T-helper 2 cell treated with Interferon-gamma antibody and Interleukin-4, amounts not matched to agents 5 μg/mL and 100 μg/mL, for 36 hours (primary cell): ENCODE measurements around the gene IZUMO1R.
"Not testable (repeated sequence)": the region's sequence is repeated elsewhere in the genome, so short reads cannot be mapped to it uniquely, and the experiment has no call there.

Source experiments
- DNase-seq: peaks from one replicate; pipeline ENCODE4 v3.0.0; 2021; ENCODE audit warnings: low spot score
- H3K27ac Mint-ChIP-seq: one replicate; pipeline ENCODE4 v1.8.0; 2021; ENCODE audit warnings: mild to moderate bottlenecking, mixed read lengths
- H3K27me3 Mint-ChIP-seq: one replicate; pipeline ENCODE4 v1.8.0; 2021; ENCODE audit warnings: low read depth, mixed read lengths
- H3K36me3 Mint-ChIP-seq: one replicate; pipeline ENCODE4 v1.8.0; 2021; ENCODE audit warnings: low read depth, mixed read lengths
- H3K4me1 Mint-ChIP-seq: one replicate; pipeline ENCODE4 v1.8.0; 2021; ENCODE audit warnings: low read depth, mixed read lengths
- H3K4me3 Mint-ChIP-seq: one replicate; pipeline ENCODE4 v1.8.0; 2022; ENCODE audit warnings: mild to moderate bottlenecking, moderate library complexity, mixed read lengths
- H3K9me3 Mint-ChIP-seq: one replicate; pipeline ENCODE4 v1.8.0; 2021; ENCODE audit warnings: mixed read lengths

Gene IZUMO1R

GRCh38 chr11:94303966-94304958, at the start of gene IZUMO1R:
TSS of gene IZUMO1R (plus strand) at chr11:94304580. CDS start at chr11:94305637, 1,057 bp downstream.
- Mint-ChIP-seq H3K4me1 (no peaks in the 10 kb centered on the region), H3K4me3 (no peak within 1 kb of the TSS), H3K27me3 (peaks cover 3% of the 10 kb centered on the region), H3K27ac (no peak within 1 kb of the TSS), H3K9me3 (no peaks in the 10 kb centered on the region), H3K36me3 (no peaks in the 10 kb centered on the region)
- DNase-seq: no peak

GRCh38 chr11:94271885-94272372, 32.5 kb upstream of the IZUMO1R start:
- DNase-seq: no peak
- H3K4me3 Mint-ChIP-seq: no peak overlapping the region
- H3K27ac Mint-ChIP-seq: no peak overlapping the region

DNA sequence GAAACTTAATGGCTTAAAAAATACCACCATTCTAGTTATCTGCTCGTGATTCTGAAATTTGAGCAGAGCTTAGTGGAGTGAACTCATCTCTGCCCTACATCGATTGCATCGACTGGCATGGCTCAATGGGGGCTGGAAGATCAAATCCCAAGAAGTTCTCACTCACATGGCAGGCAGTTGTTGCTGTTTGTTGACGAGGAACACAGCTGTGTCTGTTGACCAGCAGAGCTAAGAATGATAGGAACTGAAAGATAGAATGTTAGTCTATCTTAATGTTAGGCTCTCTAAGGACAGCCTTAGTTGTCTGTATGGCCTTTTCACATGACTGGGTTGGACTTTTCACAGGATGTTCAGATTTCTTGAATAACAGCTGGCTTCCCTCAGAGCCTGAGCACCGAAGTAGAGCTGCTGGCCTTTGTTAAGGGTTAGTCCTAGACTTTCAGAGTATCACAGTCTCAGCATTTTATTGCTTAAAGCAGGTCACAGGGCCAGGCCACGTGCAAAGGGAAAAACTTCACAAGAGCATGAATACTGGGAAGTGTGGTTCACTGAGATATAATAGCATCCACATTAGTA, 31.6 kb upstream of the IZUMO1R start:
- Mint-ChIP-seq H3K36me3 (no peaks in the 10 kb centered on the region), H3K9me3 (peaks cover 1% of the 10 kb centered on the region), H3K4me3 (no peak overlapping the region), H3K4me1 (no peaks in the 10 kb centered on the region), H3K27me3 (no peaks in the 10 kb centered on the region), H3K27ac (no peak overlapping the region)
- no peak for DNase-seq

More at GRCh38 chr11:94271885-94272372, 32.5 kb upstream of the IZUMO1R start:
- no peaks in the 10 kb centered on the region for H3K4me1 Mint-ChIP-seq
- H3K27me3 Mint-ChIP-seq: no peaks in the 10 kb centered on the region
- H3K9me3 Mint-ChIP-seq: peaks cover 7% of the 10 kb centered on the region
- no peaks in the 10 kb centered on the region for H3K36me3 Mint-ChIP-seq

DNA sequence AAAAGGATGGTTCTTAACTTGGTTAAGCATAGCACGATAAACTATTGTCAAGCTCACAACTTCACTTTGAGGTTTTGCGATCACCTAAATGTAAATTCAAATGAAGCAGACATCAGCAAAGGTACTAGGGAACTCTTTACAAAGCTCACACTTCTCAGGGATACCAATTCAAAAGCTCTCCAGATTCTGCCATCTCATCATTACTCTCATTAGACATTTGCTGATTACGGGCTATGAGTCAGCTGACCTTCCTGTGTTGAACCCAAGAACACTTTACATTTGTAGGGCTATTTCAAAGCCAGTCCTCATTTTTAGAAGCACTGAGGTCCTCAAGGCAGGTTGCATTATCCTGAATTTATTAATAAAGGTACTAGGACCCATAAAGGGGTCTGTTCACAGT, 28.4 kb upstream of the IZUMO1R start:
- Mint-ChIP-seq H3K36me3 (no peaks in the 10 kb centered on the region), H3K27me3 (no peaks in the 10 kb centered on the region), H3K27ac (no peak overlapping the region), H3K9me3 (no peaks in the 10 kb centered on the region), H3K4me3 (no peak overlapping the region), H3K4me1 (no peaks in the 10 kb centered on the region)
- DNase-seq: no peak

GRCh38 chr11:94276943-94277342, 27.4 kb upstream of the IZUMO1R start:
- Mint-ChIP-seq H3K27ac (no peak overlapping the region), H3K4me3 (no peak overlapping the region), H3K4me1 (no peaks in the 10 kb centered on the region), H3K36me3 (no peaks in the 10 kb centered on the region), H3K27me3 (no peaks in the 10 kb centered on the region), H3K9me3 (no peaks in the 10 kb centered on the region)
- DNase-seq: no peak

DNA sequence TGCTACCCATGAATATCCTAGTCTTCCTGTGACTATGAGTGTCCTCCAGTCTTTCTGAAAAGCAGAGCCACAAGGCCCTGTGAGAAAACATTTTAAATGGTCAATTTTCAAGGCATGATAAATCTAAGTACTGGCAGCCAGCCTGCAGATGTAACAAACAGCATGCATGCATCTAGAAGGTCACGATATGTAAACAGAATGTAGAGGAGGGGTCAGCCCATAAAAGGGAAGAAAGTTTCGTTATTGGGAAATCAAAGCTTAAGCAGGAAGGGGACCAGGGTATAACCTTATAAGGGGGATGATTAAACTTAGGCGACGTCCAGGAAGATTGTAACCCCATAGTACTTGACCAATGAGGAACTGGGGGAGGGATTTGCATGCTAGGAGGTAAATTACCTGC, 26.2 kb upstream of the IZUMO1R start:
- H3K4me3 Mint-ChIP-seq, DNase-seq, H3K27me3 Mint-ChIP-seq, H3K27ac Mint-ChIP-seq, H3K4me1 Mint-ChIP-seq, H3K36me3 Mint-ChIP-seq, H3K9me3 Mint-ChIP-seq: not testable (repeated sequence)

DNA sequence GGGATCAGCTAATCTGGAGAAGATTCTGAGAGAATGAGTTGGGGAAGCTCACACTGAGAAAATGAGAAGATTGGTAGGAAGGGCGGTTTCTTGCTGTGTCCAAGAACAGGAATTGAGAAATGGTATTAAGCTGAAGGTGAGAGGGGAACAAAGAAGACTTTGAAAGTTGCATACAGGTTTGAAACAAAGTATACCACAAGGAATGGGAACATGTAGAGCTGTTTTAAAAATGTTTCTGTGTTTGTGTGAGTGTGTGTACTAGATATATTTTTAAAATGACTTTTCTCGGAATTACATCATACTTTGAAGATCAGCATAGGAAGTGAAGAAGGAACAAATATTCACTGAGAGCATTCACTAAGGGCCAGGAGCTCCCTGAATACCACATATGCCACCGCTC, 24.4 kb upstream of the IZUMO1R start:
- Mint-ChIP-seq H3K27ac (no peak overlapping the region), H3K36me3 (no peaks in the 10 kb centered on the region), H3K9me3 (no peaks in the 10 kb centered on the region), H3K4me1 (no peaks in the 10 kb centered on the region), H3K27me3 (no peaks in the 10 kb centered on the region), H3K4me3 (no peak overlapping the region)
- no peak for DNase-seq

DNA sequence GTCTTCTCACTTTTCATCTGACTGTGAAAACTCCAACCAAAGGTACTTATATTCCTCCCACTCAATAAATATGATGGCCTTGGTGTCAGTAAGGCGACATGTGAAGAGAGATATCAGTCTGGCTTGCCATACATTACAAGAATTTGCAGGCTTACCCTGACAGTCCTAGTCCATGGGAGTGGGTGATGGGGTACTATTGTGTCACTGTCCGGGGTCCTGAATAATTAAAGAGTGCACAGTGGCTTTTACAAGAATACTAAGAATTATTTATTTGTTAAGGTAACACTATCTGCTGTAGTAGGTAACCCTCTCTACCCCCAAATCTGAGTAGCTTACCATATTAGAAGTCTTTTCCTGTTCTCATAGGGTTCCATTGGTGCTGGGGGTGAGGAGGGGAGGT, 23.1 kb upstream of the IZUMO1R start:
- no peaks in the 10 kb centered on the region for H3K9me3 Mint-ChIP-seq
- H3K4me3 Mint-ChIP-seq: no peak overlapping the region
- no peaks in the 10 kb centered on the region for H3K27me3 Mint-ChIP-seq
- H3K27ac Mint-ChIP-seq: no peak overlapping the region
- H3K4me1 Mint-ChIP-seq: no peaks in the 10 kb centered on the region
- no peak for DNase-seq
- no peaks in the 10 kb centered on the region for H3K36me3 Mint-ChIP-seq

GRCh38 chr11:94283678-94284077, 20.7 kb upstream of the IZUMO1R start:
- Mint-ChIP-seq H3K27me3 (no peaks in the 10 kb centered on the region), H3K4me3 (no peak overlapping the region), H3K9me3 (no peaks in the 10 kb centered on the region), H3K4me1 (no peaks in the 10 kb centered on the region), H3K27ac (no peak overlapping the region), H3K36me3 (no peaks in the 10 kb centered on the region)
- DNase-seq: no peak

DNA sequence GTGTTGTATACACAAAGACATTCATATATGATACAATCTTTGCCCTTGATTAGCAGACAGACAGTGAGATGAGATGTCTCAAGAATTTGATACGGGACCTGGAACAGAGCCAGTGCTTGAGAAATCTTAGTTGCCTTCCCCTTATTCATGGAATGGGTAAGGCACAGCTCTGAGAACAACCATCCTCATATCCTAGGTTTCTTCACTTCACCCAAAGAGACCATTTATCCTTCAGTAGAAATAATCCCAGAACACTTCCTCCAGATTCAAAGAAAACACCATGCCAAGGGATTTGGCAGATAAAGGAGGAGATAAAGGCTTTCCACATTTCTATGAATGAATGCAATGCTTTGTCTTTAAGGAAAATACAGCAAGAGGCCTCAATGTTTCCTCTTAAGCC, 8.8 kb upstream of the IZUMO1R start:
- DNase-seq: no peak

GRCh38 chr11:94297985-94298576, 6.3 kb upstream of the IZUMO1R start:
- Mint-ChIP-seq H3K27me3 (peaks cover 3% of the 10 kb centered on the region), H3K36me3 (no peaks in the 10 kb centered on the region), H3K27ac (no peak overlapping the region), H3K9me3 (no peaks in the 10 kb centered on the region), H3K4me3 (no peak overlapping the region), H3K4me1 (no peaks in the 10 kb centered on the region)
- no peak for DNase-seq

More for the DNA sequence above, 8.8 kb upstream of the IZUMO1R start:
- Mint-ChIP-seq H3K4me3 (no peak overlapping the region), H3K9me3 (peaks cover 3% of the 10 kb centered on the region), H3K27ac (no peak overlapping the region), H3K36me3 (no peaks in the 10 kb centered on the region), H3K27me3 (peaks cover 3% of the 10 kb centered on the region), H3K4me1 (no peaks in the 10 kb centered on the region)

DNA sequence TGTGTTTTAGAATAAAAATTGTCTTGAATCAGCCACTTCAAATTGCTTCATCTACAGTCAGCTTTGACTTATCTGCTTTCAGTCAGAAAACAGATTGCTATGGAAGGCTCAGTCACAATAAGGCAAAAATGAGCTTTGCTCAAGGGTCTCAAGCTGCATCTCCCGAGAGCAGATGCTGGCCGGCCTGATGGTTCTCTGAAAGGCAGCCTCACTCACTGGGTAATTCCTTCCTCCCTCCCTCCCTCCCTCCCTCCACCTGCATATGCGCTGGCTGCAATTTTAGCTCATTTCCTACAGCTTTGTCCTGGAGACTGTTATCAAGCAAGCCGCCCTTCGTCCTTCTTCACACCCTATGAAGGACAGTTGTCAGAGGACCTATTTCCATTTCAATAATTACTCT, 1.6 kb upstream of the IZUMO1R start:
- no peak for DNase-seq
- no peaks in the 10 kb centered on the region for H3K9me3 Mint-ChIP-seq
- no peak overlapping the region for H3K27ac Mint-ChIP-seq
- no peaks in the 10 kb centered on the region for H3K4me1 Mint-ChIP-seq
- no peaks in the 10 kb centered on the region for H3K36me3 Mint-ChIP-seq
- H3K4me3 Mint-ChIP-seq: no peak overlapping the region
- peaks cover 3% of the 10 kb centered on the region for H3K27me3 Mint-ChIP-seq

GRCh38 chr11:94305146-94305545, 766 bp downstream of the IZUMO1R start:
- no peaks in the 10 kb centered on the region for H3K36me3 Mint-ChIP-seq
- no peak for DNase-seq
- H3K4me1 Mint-ChIP-seq: no peaks in the 10 kb centered on the region
- no peaks in the 10 kb centered on the region for H3K9me3 Mint-ChIP-seq
- H3K27me3 Mint-ChIP-seq: peaks cover 1% of the 10 kb centered on the region
- no peak overlapping the region for H3K4me3 Mint-ChIP-seq
- no peak overlapping the region for H3K27ac Mint-ChIP-seq
